K562 (cell line): Measurements from ENCODE around the gene MBNL1. TPM values are rescaled to one million over a fixed set of nuclear protein-coding genes. Genes with fewer than 3 reads are reported as not detected.
A peak's percentile ranks its signal among the peaks of the same experiment; 100 is the strongest.

Experiments
- EP400 ChIP-seq: fragments of 450-650 bp; IDR thresholded peaks from 2 replicates; pipeline ENCODE4 v1.6.1; 2017; ENCODE audit warnings: antibody characterized with exemption, mild to moderate bottlenecking, moderate library complexity
- ETV1 ChIP-seq: fragments of 450-650 bp; conservative IDR thresholded peaks from 2 replicates; pipeline ENCODE4 v1.6.1; 2016; ENCODE audit warnings: missing genetic modification characterization, control low read depth, low read depth, missing compliant biosample characterization
- GTF2A2 ChIP-seq: IDR thresholded peaks from 2 replicates; pipeline ENCODE4 v1.6.1; 2016; ENCODE audit warnings: mild to moderate bottlenecking, missing genetic modification characterization, missing compliant biosample characterization
- HDAC1 ChIP-seq, 2 experiments: fragments of 450-650 bp; IDR thresholded peaks; 2 replicates each; pipeline ENCODE4 v1.6.1; 2016 to 2017; ENCODE audit warnings: inconsistent platforms in 1 of 2, mild to moderate bottlenecking in 1 of 2, moderate library complexity in 1 of 2
- HNRNPLL ChIP-seq: fragments of 200-400 bp; formaldehyde crosslinking; IDR thresholded peaks from 2 replicates; pipeline ENCODE4 v1.6.1; 2017; ENCODE audit warnings: low read length, low read depth, mild to moderate bottlenecking; ENCODE audit not compliant: poor library complexity, severe bottlenecking
- JUND ChIP-seq, 2 experiments: IDR thresholded peaks; 2 replicates in 1 of 2; 3 replicates in 1 of 2; pipeline ENCODE4 v1.6.1; 2011; ENCODE audit warnings: borderline replicate concordance in 2 of 2, low read depth in 2 of 2, low read length in 2 of 2, improper control_type of control experiment in 1 of 2, missing biosample characterization in 1 of 2, missing genetic modification characterization in 1 of 2, missing genetic modification reagents in 1 of 2
- LEF1 ChIP-seq: fragments of 450-650 bp; IDR thresholded peaks from 2 replicates; pipeline ENCODE4 v1.6.1; 2016; ENCODE audit warnings: mild to moderate bottlenecking
- MLLT1 ChIP-seq, 2 experiments: fragments of 450-650 bp; IDR thresholded peaks; 2 replicates each; pipeline ENCODE4 v1.6.1; 2016
- MTA1 ChIP-seq: fragments of 450-650 bp; IDR thresholded peaks from 2 replicates; pipeline ENCODE4 v1.6.1; 2017; ENCODE audit warnings: borderline replicate concordance
- PHF20 ChIP-seq: fragments of 450-650 bp; IDR thresholded peaks from 2 replicates; pipeline ENCODE4 v1.6.1; 2018; ENCODE audit not compliant: partially characterized antibody
- SMARCA4 ChIP-seq: fragments of 450-650 bp; IDR thresholded peaks from 2 replicates; pipeline ENCODE4 v1.6.1; 2016
- SMARCE1 ChIP-seq: fragments of 450-650 bp; IDR thresholded peaks from 2 replicates; pipeline ENCODE4 v1.7.1; 2016; ENCODE audit warnings: mild to moderate bottlenecking
- ZNF232 ChIP-seq: sonication (generic); formaldehyde crosslinking; IDR thresholded peaks from 2 replicates; pipeline ENCODE4 v1.8.0; 2022; ENCODE audit warnings: mild to moderate bottlenecking, missing genetic modification reagents
- ZNF695 ChIP-seq: fragments of 450-650 bp; formaldehyde crosslinking; IDR thresholded peaks from 2 replicates; pipeline ENCODE4 v1.4.0; 2020; ENCODE audit warnings: mild to moderate bottlenecking, moderate library complexity
- polyA plus RNA-seq, 8 experiments: library from polyadenylated mRNA; depleted of rRNA in 4 of 8; stranded (reverse) in 5 of 8; unstranded in 3 of 8; fragments of >200 nt; fragmentation: Nextera tagmentation in 2 of 8; fragmentation: Illumina TruSeq in 1 of 8; extraction: Ambion mirVana in 2 of 8; extraction: Trizol in 1 of 8; gene quantifications; 2 replicates each; pipeline versions ENCODE4 v1.2.1 to v1.2.3, GENCODE V29; 2011 to 2014; ENCODE audit warnings: inconsistent platforms in 1 of 8, missing spikeins in 1 of 8
- total RNA-seq, 7 experiments: library from RNA; depleted of rRNA in 6 of 7; stranded (reverse); fragments of >200 nt in 6 of 7; fragmentation: Illumina TruSeq in 2 of 7; extraction: Trizol in 2 of 7; gene quantifications; 2 replicates each; pipeline versions ENCODE4 v1.2.1 to v1.2.3, GENCODE V29; 2011 to 2021; ENCODE audit warnings: low replicate concordance in 1 of 7
- TF ChIP-seq, protein P1 (sequence below): fragments of 200-600 bp; sonication (generic); IDR thresholded peaks from one replicate; pipeline ENCODE4 v1.6.1; 2012; ENCODE audit warnings: mild to moderate bottlenecking, low read depth, low read length, inconsistent platforms

The MBNL1 gene
- total and polyA plus RNA-seq, 9 of the 15 experiments (the other 6 are each of a cell fraction or from before 2014, with no cell fraction given): 70.3 to 243 (median 220) TPM

DNA sequence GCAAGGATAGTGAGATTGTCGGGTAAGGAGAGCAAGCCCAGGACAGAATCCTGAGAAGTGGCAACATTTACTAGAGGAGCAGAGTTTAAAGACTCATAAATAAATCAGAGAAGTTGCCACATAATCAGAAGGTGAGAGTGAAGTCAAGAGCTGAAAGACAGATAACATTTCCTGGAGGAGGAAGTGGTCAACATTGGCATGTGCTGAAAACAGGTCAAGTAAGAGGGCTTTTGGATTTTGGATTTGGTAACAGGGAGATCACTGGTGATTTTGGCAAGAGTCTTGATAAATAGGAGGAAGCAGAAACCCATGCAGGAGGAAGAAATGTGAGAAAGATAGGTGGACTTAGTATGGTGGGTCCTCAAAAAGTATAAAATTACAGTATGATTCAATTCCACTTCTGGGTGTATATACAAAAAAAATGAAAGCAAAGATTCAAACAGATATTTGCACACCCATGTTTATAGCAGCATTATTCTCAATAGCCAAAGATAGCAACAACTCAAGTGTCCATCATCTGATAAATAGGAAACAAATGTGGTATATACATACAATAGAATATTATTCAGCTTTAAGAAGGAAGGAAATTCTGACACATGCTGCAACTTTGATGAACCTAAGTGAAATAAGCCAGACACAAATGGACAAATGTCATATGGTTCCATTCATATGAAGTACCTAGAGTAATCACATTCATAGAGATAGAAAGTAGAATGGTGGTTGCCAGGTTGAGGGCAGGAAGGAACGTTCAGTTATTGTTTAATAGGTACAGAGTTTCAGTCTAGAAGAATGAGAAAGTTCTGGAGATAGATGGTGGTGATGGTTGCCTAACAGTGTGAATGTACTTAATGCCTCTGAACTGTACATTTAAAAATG is 27.3 kb upstream of the MBNL1 start (continued):
- TF ChIP-seq MLLT1 (IDR thresholded peaks at IDR 0.05) (peak in 1 of 2 experiments; percentile 69; a peak in 1 of 4 replicates), SMARCA4 (peak; percentile 79), GTF2A2 (no peak), PHF20 (no peak), MTA1 (peak; percentile 48; the same call in 1 of the 2 replicates), ETV1 (tag) (peak; percentile 83), ZNF695 (CRISPR knock-in tag) (no peak), EP400 (peak; percentile 24; the same call in 1 of the 2 replicates), ZNF232 (CRISPR knock-in tag) (no peak), SMARCE1 (peak; percentile 77; the same call in 1 of the 2 replicates), JUND (IDR thresholded peaks at IDR 0.05; ENCODE audit: borderline replicate concordance, low read depth, low read length) (no peak), JUND (tag; IDR thresholded peaks at IDR 0.05; ENCODE audit: borderline replicate concordance, low read depth, low read length) (peak; percentile 30; the same call in 1 of the 3 replicates), LEF1 (peak; percentile 68), HNRNPLL (no peak), HDAC1 (IDR thresholded peaks at IDR 0.05) (peak in 1 of 2 experiments; percentile 92; a peak in 2 of 4 replicates)
- TF ChIP-seq, protein P1, sequence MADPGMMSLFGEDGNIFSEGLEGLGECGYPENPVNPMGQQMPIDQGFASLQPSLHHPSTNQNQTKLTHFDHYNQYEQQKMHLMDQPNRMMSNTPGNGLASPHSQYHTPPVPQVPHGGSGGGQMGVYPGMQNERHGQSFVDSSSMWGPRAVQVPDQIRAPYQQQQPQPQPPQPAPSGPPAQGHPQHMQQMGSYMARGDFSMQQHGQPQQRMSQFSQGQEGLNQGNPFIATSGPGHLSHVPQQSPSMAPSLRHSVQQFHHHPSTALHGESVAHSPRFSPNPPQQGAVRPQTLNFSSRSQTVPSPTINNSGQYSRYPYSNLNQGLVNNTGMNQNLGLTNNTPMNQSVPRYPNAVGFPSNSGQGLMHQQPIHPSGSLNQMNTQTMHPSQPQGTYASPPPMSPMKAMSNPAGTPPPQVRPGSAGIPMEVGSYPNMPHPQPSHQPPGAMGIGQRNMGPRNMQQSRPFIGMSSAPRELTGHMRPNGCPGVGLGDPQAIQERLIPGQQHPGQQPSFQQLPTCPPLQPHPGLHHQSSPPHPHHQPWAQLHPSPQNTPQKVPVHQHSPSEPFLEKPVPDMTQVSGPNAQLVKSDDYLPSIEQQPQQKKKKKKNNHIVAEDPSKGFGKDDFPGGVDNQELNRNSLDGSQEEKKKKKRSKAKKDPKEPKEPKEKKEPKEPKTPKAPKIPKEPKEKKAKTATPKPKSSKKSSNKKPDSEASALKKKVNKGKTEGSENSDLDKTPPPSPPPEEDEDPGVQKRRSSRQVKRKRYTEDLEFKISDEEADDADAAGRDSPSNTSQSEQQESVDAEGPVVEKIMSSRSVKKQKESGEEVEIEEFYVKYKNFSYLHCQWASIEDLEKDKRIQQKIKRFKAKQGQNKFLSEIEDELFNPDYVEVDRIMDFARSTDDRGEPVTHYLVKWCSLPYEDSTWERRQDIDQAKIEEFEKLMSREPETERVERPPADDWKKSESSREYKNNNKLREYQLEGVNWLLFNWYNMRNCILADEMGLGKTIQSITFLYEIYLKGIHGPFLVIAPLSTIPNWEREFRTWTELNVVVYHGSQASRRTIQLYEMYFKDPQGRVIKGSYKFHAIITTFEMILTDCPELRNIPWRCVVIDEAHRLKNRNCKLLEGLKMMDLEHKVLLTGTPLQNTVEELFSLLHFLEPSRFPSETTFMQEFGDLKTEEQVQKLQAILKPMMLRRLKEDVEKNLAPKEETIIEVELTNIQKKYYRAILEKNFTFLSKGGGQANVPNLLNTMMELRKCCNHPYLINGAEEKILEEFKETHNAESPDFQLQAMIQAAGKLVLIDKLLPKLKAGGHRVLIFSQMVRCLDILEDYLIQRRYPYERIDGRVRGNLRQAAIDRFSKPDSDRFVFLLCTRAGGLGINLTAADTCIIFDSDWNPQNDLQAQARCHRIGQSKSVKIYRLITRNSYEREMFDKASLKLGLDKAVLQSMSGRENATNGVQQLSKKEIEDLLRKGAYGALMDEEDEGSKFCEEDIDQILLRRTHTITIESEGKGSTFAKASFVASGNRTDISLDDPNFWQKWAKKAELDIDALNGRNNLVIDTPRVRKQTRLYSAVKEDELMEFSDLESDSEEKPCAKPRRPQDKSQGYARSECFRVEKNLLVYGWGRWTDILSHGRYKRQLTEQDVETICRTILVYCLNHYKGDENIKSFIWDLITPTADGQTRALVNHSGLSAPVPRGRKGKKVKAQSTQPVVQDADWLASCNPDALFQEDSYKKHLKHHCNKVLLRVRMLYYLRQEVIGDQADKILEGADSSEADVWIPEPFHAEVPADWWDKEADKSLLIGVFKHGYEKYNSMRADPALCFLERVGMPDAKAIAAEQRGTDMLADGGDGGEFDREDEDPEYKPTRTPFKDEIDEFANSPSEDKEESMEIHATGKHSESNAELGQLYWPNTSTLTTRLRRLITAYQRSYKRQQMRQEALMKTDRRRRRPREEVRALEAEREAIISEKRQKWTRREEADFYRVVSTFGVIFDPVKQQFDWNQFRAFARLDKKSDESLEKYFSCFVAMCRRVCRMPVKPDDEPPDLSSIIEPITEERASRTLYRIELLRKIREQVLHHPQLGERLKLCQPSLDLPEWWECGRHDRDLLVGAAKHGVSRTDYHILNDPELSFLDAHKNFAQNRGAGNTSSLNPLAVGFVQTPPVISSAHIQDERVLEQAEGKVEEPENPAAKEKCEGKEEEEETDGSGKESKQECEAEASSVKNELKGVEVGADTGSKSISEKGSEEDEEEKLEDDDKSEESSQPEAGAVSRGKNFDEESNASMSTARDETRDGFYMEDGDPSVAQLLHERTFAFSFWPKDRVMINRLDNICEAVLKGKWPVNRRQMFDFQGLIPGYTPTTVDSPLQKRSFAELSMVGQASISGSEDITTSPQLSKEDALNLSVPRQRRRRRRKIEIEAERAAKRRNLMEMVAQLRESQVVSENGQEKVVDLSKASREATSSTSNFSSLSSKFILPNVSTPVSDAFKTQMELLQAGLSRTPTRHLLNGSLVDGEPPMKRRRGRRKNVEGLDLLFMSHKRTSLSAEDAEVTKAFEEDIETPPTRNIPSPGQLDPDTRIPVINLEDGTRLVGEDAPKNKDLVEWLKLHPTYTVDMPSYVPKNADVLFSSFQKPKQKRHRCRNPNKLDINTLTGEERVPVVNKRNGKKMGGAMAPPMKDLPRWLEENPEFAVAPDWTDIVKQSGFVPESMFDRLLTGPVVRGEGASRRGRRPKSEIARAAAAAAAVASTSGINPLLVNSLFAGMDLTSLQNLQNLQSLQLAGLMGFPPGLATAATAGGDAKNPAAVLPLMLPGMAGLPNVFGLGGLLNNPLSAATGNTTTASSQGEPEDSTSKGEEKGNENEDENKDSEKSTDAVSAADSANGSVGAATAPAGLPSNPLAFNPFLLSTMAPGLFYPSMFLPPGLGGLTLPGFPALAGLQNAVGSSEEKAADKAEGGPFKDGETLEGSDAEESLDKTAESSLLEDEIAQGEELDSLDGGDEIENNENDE: no peak
